Tibial nerve (tissue), 4 donors: ENCODE measurements around the gene OR52W1. TPM values are rescaled to one million over a fixed set of nuclear protein-coding genes. Genes with fewer than 3 reads are reported as not detected.

Experiments
- DNase-seq, 2 donors: peaks; one replicate each; pipeline ENCODE4 v3.0.0-alpha.2; 2019; ENCODE audit warnings: low spot score in 2 of 2
- H3K27ac ChIP-seq, 4 donors: fragments of 200-600 bp; sonication (generic) in 3 of 4; one replicate each; pipeline ENCODE4 v1.5.1; 2017 to 2019; ENCODE audit warnings: mild to moderate bottlenecking in 1 of 4
- H3K27me3 ChIP-seq, 2 donors: fragments of 200-600 bp; sonication (generic) in 1 of 2; one replicate each; pipeline versions ENCODE4 v1.5.1 to v1.6.0; 2017 to 2019
- H3K36me3 ChIP-seq, 3 donors: fragments of 200-600 bp; sonication (generic); one replicate each; pipeline ENCODE4 v1.5.1; 2018 to 2019
- H3K4me1 ChIP-seq, 4 donors: fragments of 200-600 bp; sonication (generic) in 3 of 4; one replicate each; pipeline ENCODE4 v1.5.1; 2017 to 2019
- H3K4me3 ChIP-seq, 4 donors: fragments of 200-600 bp; sonication (generic) in 3 of 4; one replicate each; pipeline ENCODE4 v1.5.1; 2017 to 2019; ENCODE audit warnings: mild to moderate bottlenecking in 1 of 4, moderate library complexity in 1 of 4
- H3K9me3 ChIP-seq, 4 donors: fragments of 200-600 bp; sonication (generic) in 3 of 4; one replicate each; pipeline ENCODE4 v1.5.1; 2017 to 2019
- EP300 ChIP-seq, 2 donors: sonication (generic); formaldehyde crosslinking; IDR thresholded peaks; one replicate each; pipeline ENCODE4 v1.6.1; 2017; ENCODE audit warnings: antibody characterized with exemption in 2 of 2, mild to moderate bottlenecking in 1 of 2
- POLR2A ChIP-seq, 2 donors: fragments of 450-650 bp; IDR thresholded peaks; one replicate each; pipeline ENCODE4 v1.6.1; 2017; ENCODE audit warnings: antibody characterized with exemption in 2 of 2, mild to moderate bottlenecking in 2 of 2, moderate library complexity in 2 of 2
- WGBS, 2 donors: methylation state at CpG; one replicate each; pipeline ENCODE4 v1.1.5; 2018; 5-methylcytosine and 5-hydroxymethylcytosine counted together
- total RNA-seq, 4 donors: library from RNA; depleted of rRNA; stranded (reverse); fragments of >200 nt; gene quantifications; one replicate each; pipeline ENCODE4 v1.1.0, GENCODE V29; 2016
- TF ChIP-seq, protein P1 (sequence below), 5 experiments: fragments of 200-600 bp in 3 of 5; fragments of 450-650 bp in 2 of 5; sonication (generic) in 3 of 5; IDR thresholded peaks; one replicate each; pipeline ENCODE4 v1.5.1; 2016 to 2019; ENCODE audit warnings: antibody characterized with exemption in 5 of 5, mild to moderate bottlenecking in 3 of 5, moderate library complexity in 2 of 5

OR52W1 gene
- total RNA-seq, 4 donors from 2014 or later, result not detected

DNA sequence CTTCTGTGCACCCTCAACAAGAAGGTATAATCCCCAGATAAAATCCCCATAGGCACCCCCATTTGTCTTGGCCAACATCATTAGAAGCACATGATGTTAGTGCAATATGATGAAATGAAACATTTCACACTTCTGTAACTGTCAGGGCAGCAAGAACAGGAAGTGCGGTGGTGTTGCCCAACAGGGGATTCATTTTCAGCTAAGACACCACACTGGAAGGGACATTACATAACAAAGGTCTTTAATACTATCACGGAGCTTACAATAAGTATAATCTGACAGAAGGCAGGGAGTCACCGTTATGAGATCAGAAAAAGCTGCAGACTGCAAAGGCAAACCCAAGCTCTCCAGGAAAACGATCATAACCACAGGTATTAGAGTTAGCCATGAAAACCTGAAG is 2.0 kb downstream of the OR52W1 start:
- Histone ChIP-seq H3K4me3 (no peak overlapping the region), H3K27me3 (no peaks in the 10 kb centered on the region), H3K36me3 (peaks cover 0 to 13% (median 0%) of the 10 kb centered on the region in 3 donors), H3K4me1 (no peaks in the 10 kb centered on the region), H3K27ac (no peak overlapping the region), H3K9me3 (no peaks in the 10 kb centered on the region)
- DNase-seq, result peak; percentile 34 to 69
- 50 to 68% methylated on average over 4 of the region's 4 CpGs for WGBS, 2 donors
- TF ChIP-seq, protein P1, sequence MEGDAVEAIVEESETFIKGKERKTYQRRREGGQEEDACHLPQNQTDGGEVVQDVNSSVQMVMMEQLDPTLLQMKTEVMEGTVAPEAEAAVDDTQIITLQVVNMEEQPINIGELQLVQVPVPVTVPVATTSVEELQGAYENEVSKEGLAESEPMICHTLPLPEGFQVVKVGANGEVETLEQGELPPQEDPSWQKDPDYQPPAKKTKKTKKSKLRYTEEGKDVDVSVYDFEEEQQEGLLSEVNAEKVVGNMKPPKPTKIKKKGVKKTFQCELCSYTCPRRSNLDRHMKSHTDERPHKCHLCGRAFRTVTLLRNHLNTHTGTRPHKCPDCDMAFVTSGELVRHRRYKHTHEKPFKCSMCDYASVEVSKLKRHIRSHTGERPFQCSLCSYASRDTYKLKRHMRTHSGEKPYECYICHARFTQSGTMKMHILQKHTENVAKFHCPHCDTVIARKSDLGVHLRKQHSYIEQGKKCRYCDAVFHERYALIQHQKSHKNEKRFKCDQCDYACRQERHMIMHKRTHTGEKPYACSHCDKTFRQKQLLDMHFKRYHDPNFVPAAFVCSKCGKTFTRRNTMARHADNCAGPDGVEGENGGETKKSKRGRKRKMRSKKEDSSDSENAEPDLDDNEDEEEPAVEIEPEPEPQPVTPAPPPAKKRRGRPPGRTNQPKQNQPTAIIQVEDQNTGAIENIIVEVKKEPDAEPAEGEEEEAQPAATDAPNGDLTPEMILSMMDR (IDR thresholded peaks at IDR 0.05), result no peak
- TF ChIP-seq EP300 (IDR thresholded peaks at IDR 0.05) (peak in 1 of 2 donors; percentile 83), POLR2A (IDR thresholded peaks at IDR 0.05) (no peak)

DNA sequence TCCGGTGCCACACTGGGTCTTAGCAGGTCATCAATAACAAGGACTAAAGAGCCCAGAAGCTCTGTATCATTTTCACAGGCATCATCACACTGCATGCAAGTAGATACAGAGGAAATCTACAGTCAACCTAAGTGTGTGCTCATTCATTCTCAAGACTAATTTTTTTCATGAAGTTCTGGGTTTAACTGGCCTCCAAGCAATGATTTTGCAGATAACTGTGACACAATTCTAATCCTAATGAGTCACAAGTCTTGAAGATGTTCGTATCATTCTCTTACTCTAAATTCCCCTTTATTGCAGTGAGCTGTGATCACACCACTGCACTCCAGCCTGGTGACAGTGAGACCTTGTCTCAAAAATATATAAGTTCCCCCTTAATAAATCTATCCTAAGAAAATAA is 2.5 kb downstream of the OR52W1 start:
- no peak for TF ChIP-seq POLR2A (IDR thresholded peaks at IDR 0.05)
- TF ChIP-seq, protein P1 (IDR thresholded peaks at IDR 0.05), result no peak
- TF ChIP-seq EP300 (IDR thresholded peaks at IDR 0.05), result no peak
- no peak for DNase-seq
- H3K36me3 ChIP-seq, result peaks cover 0 to 17% (median 0%) of the 10 kb centered on the region in 3 donors
- H3K9me3 ChIP-seq, result no peaks in the 10 kb centered on the region
- no peaks in the 10 kb centered on the region for H3K27me3 ChIP-seq
- WGBS, 2 donors, result 76 to 78% methylated on average over 2 of the region's 2 CpGs
- H3K27ac ChIP-seq, result no peak overlapping the region
- no peak overlapping the region for H3K4me3 ChIP-seq
- H3K4me1 ChIP-seq, result no peaks in the 10 kb centered on the region

DNA sequence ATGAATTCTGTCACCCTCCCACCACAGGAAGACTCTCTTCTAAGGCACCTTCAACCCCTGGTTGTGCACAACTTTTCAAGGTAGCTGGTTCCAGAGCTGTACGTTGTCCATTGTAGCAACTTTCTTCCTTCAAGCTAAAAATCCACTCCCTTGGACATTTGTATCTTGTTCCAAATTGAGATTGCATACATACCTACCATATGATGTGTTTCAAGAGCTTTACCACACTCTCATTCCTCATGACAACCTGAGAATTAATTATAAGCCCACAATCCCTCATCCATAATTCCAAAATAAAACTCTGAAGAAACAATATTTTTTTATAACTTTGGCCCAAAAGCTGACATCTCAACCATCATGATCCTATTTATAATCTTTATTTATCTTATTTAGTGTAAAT is 3.0 kb downstream of the OR52W1 start:
- TF ChIP-seq EP300 (IDR thresholded peaks at IDR 0.05) (no peak), POLR2A (IDR thresholded peaks at IDR 0.05) (no peak)
- TF ChIP-seq, protein P1 (IDR thresholded peaks at IDR 0.05), result no peak
- WGBS, 2 donors, result 81 to 94% methylated on average over 1 of the region's 1 CpG
- no peak for DNase-seq

DNA sequence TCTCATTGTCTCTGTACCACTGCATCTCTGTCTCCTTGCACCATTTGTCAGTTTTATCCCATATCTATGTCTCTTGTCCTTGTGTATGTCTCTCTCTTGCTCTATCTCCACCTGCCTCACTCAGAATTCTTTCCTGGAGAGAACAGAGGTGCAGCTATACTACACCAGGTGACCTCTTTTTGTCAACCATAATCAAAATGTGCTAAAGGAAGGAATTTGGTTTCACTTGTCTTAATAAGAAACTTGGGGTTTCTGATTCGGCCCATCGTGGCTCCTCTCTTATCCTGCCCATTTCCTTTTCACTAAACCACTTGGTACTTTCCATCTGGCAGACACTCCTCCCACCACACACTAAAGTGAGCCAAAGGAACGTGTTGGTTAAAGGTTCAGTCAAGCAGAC is 4.3 kb downstream of the OR52W1 start:
- DNase-seq, result no peak
- Histone ChIP-seq H3K36me3 (peaks cover 0 to 34% (median 0%) of the 10 kb centered on the region in 3 donors), H3K27ac (no peak overlapping the region), H3K4me3 (no peak overlapping the region), H3K27me3 (no peaks in the 10 kb centered on the region), H3K4me1 (no peaks in the 10 kb centered on the region), H3K9me3 (no peaks in the 10 kb centered on the region)
- 60 to 79% methylated on average over 3 of the region's 3 CpGs for WGBS, 2 donors
- TF ChIP-seq, protein P1 (IDR thresholded peaks at IDR 0.05), result no peak
- TF ChIP-seq POLR2A (IDR thresholded peaks at IDR 0.05) (no peak), EP300 (IDR thresholded peaks at IDR 0.05) (no peak)

More for the DNA sequence above, 3.0 kb downstream of the OR52W1 start:
- Histone ChIP-seq H3K27me3 (no peaks in the 10 kb centered on the region), H3K36me3 (peaks cover 0 to 23% (median 0%) of the 10 kb centered on the region in 3 donors), H3K4me1 (no peaks in the 10 kb centered on the region), H3K4me3 (no peak overlapping the region), H3K27ac (no peak overlapping the region), H3K9me3 (no peaks in the 10 kb centered on the region)

DNA sequence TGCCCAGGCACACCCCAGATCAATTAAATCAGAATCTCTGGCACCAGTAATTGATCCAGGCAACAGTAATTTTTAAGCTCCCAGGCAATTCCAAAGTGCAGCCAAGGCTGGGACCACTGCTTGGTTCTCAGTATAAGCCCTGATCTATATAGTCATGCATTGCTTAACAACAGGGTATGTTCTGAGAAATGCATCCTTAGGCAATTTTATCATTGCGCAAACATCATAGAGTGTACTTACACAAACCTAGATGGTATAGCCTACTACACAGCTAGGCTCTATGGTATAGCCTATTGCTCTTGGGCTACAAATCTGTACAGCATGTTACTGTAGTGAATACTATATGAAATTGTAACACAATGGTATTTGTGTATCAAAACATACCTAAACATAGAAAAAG is 5.7 kb downstream of the OR52W1 start:
- TF ChIP-seq, protein P1 (IDR thresholded peaks at IDR 0.05), result no peak
- TF ChIP-seq POLR2A (IDR thresholded peaks at IDR 0.05) (no peak), EP300 (IDR thresholded peaks at IDR 0.05) (no peak)
- peaks cover 0 to 48% (median 0%) of the 10 kb centered on the region in 3 donors for H3K36me3 ChIP-seq
- WGBS, 2 donors, result 100% methylated on average over 1 of the region's 1 CpG
- H3K4me3 ChIP-seq, result no peak overlapping the region
- no peaks in the 10 kb centered on the region for H3K9me3 ChIP-seq
- no peaks in the 10 kb centered on the region for H3K4me1 ChIP-seq
- H3K27me3 ChIP-seq, result no peaks in the 10 kb centered on the region
- DNase-seq, result no peak
- no peak overlapping the region for H3K27ac ChIP-seq
